GM18867 (cell line): Measurements from ENCODE around the gene SAP25.
"Not testable (repeated sequence)": the region's sequence is repeated elsewhere in the genome, so short reads cannot be mapped to it uniquely, and the experiment has no call there.

Experiments used
- ATAC-seq: cut with Tn5 transposase; IDR thresholded peaks from one replicate; pipeline ENCODE4 v1.9.1; 2021; ENCODE audit warnings: mild to moderate bottlenecking, moderate library complexity; ENCODE audit not compliant: unreplicated experiment

SAP25 gene

GRCh38 chr7:100538654-100539435 lies 34.9 kb downstream of the SAP25 start, which contains the start of gene AGFG2:
TSS of gene AGFG2 (plus strand) at chr7:100539203. CDS start at chr7:100539347, 144 bp downstream.
- ATAC-seq = peak; percentile 92

- ATAC-seq = no peak
Measured at GRCh38 chr7:100538348-100538653, 35.4 kb downstream of the SAP25 start.

- not testable (repeated sequence) for ATAC-seq
Measured at GRCh38 chr7:100536695-100537094, 37.0 kb downstream of the SAP25 start.

- ATAC-seq = not testable (repeated sequence)
Measured at GRCh38 chr7:100535982-100536381, 37.7 kb downstream of the SAP25 start.

DNA sequence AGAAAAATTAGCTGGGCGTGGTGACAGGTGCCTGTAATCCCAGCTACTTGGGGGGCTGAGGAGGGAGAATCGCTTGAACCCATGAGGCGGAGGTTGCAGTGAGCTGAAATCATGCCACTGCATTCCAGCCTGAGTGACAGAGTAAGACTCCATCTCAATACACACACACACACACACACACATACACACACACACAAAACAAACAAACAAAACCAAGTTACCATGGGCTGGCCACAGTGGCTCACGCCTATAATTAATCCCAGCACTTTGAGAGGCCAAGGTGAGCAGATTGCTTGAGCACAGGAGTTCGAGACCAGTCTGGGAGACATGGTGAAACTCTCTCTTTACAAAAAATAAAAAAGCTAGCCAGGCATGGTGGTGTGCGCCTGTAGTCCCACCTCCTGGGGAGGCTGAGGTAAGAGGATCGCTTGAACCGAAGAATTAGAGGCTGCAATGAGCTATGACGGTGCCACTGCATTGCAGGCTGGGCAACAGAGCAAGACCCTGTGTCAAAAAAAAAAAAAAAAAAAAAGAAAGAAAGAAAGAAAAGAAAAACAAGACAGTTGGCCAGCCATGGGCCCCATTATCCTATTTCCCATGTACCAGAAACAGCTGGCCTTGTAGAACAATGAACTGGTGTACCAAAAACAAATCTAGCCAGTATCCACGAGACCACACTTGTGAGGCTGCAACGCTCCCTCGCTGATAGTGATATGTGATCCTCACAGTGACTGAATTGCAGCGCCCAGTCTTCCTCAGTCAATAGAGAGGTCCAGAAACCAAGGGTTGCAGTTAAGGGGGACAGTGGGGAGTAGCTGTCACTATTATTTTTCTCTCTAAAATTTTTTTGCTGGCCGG lies 41.3 kb downstream of the SAP25 start:
- ATAC-seq = no peak

- ATAC-seq = not testable (repeated sequence)
Measured at GRCh38 chr7:100528108-100528866, 45.4 kb downstream of the SAP25 start.

DNA sequence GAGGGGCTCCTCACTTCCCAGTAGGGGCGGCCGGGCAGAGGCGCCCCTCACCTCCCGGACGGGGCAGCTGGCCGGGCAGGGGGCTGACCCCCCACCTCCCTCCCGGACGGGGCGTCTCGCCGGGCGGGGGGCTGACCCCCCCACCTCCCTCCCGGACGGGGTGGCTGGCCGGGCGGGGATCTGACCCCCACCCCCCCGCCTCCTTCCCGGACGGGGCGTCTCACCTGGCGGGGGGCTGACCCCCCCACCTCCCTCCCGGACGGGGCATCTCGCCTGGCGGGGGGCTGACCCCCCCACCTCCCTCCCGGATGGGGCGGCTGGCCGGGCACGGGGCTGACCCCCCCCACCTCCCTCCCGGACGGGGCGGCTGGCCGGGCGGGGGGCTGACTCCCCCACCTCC lies 50.5 kb downstream of the SAP25 start:
- ATAC-seq = not testable (repeated sequence)
